A549 (cell line): Measurements from ENCODE around the gene RABGAP1L. TPM values are rescaled to one million over a fixed set of nuclear protein-coding genes. Genes with fewer than 3 reads are reported as not detected.

Experiments used
- ATAC-seq, 2 experiments: fragments of 200-7000 bp in 1 of 2; fragments of >200 bp in 1 of 2; cut with Nextera tagmentation in 1 of 2; cut with Tn5 transposase in 1 of 2; 3 replicates each; pipeline versions ENCODE4 v1.8.0 to v1.9.1; 2018 to 2020; ENCODE audit warnings: mild to moderate bottlenecking in 1 of 2, moderate library complexity in 1 of 2
- CTCF ChIA-PET: fragments of 300-600 bp; sonication (Branson Sonifier 250); formaldehyde crosslinking; extraction: SDS; loops from one replicate; lab custom pipeline; 2021; ENCODE audit warnings: antibody characterized with exemption, inconsistent platforms; lab: Yijun Ruan, JAX
- POLR2A ChIA-PET: fragments of 350-600 bp; formaldehyde crosslinking; extraction: SDS; loops from one replicate; lab custom pipeline; 2021; ENCODE audit warnings: antibody characterized with exemption, inconsistent platforms; lab: Yijun Ruan, JAX
- DNase-seq, 2 experiments: peaks; one replicate each; pipeline versions ENCODE4 v3.0.0 to v3.0.0-alpha.2; 2011 to 2016; ENCODE audit warnings: low read depth in 1 of 2, low spot score in 1 of 2
- FAIRE-seq: peaks from 2 replicates; lab custom pipeline; 2011; peaks lifted over from hg19 to GRCh38; lab: Jason Lieb, UNC
- H3K27ac ChIP-seq, 2 experiments: fragments of >200 bp; sonication (Bioruptor Twin); formaldehyde crosslinking; 3 replicates each; pipeline ENCODE4 v1.5.1; 2016 to 2017
- H3K4me1 ChIP-seq: fragments of >200 bp; sonication (Bioruptor Twin); formaldehyde crosslinking; 3 replicates; pipeline ENCODE4 v1.6.1; 2016
- H3K4me2 ChIP-seq: fragments of >200 bp; sonication (Bioruptor Twin); formaldehyde crosslinking; 3 replicates; pipeline ENCODE4 v1.6.1; 2016
- H3K4me3 ChIP-seq: fragments of >200 bp; sonication (Bioruptor Twin); formaldehyde crosslinking; 3 replicates; pipeline ENCODE4 v1.5.1; 2016
- H3K9me3 ChIP-seq: fragments of >200 bp; sonication (Bioruptor Twin); formaldehyde crosslinking; 3 replicates; pipeline ENCODE4 v1.6.1; 2016
- BCL3 ChIP-seq: fragments of >200 bp; sonication (Bioruptor Twin); formaldehyde crosslinking; IDR thresholded peaks from 3 replicates; pipeline ENCODE4 v1.6.1; 2016
- CBX2 ChIP-seq: fragments of 200-600 bp; sonication (generic); IDR thresholded peaks from 2 replicates; pipeline ENCODE4 v1.6.1; 2016; ENCODE audit warnings: low read depth, mild to moderate bottlenecking, borderline replicate concordance
- CEBPB ChIP-seq, 2 experiments: fragments of >200 bp in 1 of 2; sonication (Bioruptor Twin) in 1 of 2; formaldehyde crosslinking in 1 of 2; IDR thresholded peaks; 2 replicates each; pipeline ENCODE4 v1.6.1; 2012 to 2016
- CHD4 ChIP-seq: fragments of 200-600 bp; sonication (generic); IDR thresholded peaks from 2 replicates; pipeline ENCODE4 v1.6.1; 2016; ENCODE audit warnings: antibody characterized with exemption, mild to moderate bottlenecking, borderline replicate concordance
- E2F6 ChIP-seq: IDR thresholded peaks from 2 replicates; pipeline ENCODE4 v1.6.1; 2012; ENCODE audit warnings: low read depth, borderline replicate concordance
- EHMT2 ChIP-seq: fragments of 200-600 bp; sonication (generic); IDR thresholded peaks from 2 replicates; pipeline ENCODE4 v1.6.1; 2016; ENCODE audit warnings: antibody characterized with exemption, low read depth, mild to moderate bottlenecking, moderate library complexity
- ESRRA ChIP-seq: fragments of 150-350 bp; IDR thresholded peaks from 2 replicates; pipeline ENCODE4 v1.6.1; 2014; ENCODE audit warnings: mild to moderate bottlenecking, low read length, borderline replicate concordance
- FOSL2 ChIP-seq, 2 experiments: fragments of 450-650 bp in 1 of 2; fragments of >200 bp in 1 of 2; sonication (Bioruptor Twin) in 1 of 2; formaldehyde crosslinking; IDR thresholded peaks; 2 replicates each; pipeline versions ENCODE4 v1.5.0 to v1.6.1; 2016 to 2020; ENCODE audit warnings: mild to moderate bottlenecking in 1 of 2, moderate library complexity in 1 of 2
- FOXS1 ChIP-seq: fragments of 250-450 bp; sonication (Bioruptor Pico); IDR thresholded peaks from 2 replicates; pipeline ENCODE4 v1.5.0; 2020; ENCODE audit warnings: mild to moderate bottlenecking, moderate library complexity
- HES2 ChIP-seq: fragments of >200 bp; sonication (Bioruptor Twin); formaldehyde crosslinking; IDR thresholded peaks from 2 replicates; pipeline ENCODE4 v1.6.1; 2016
- HMGXB4 ChIP-seq: fragments of 250-450 bp; sonication (Bioruptor Pico); IDR thresholded peaks from 2 replicates; pipeline ENCODE4 v1.5.0; 2021; ENCODE audit warnings: mild to moderate bottlenecking, moderate library complexity, borderline replicate concordance
- HOXB13 ChIP-seq: fragments of 250-450 bp; sonication (Bioruptor Pico); IDR thresholded peaks from 2 replicates; pipeline ENCODE4 v1.5.0; 2020; ENCODE audit warnings: low read depth, mild to moderate bottlenecking, moderate library complexity
- HOXB5 ChIP-seq: fragments of 250-450 bp; sonication (Bioruptor Pico); IDR thresholded peaks from 2 replicates; pipeline ENCODE4 v1.5.0; 2020; ENCODE audit warnings: mild to moderate bottlenecking, moderate library complexity
- JUN ChIP-seq, 2 experiments: fragments of >200 bp; sonication (Bioruptor Twin); formaldehyde crosslinking; IDR thresholded peaks; 2 replicates in 1 of 2; 3 replicates in 1 of 2; pipeline ENCODE4 v1.6.1; 2016 to 2017
- JUNB ChIP-seq: fragments of >200 bp; sonication (Bioruptor Twin); formaldehyde crosslinking; IDR thresholded peaks from 2 replicates; pipeline ENCODE4 v1.6.1; 2016
- MAFK ChIP-seq: fragments of 450-650 bp; IDR thresholded peaks from 2 replicates; pipeline ENCODE4 v1.6.1; 2014; ENCODE audit not compliant: partially characterized antibody
- MAZ ChIP-seq: fragments of 150-350 bp; IDR thresholded peaks from 2 replicates; pipeline ENCODE4 v1.6.1; 2014; ENCODE audit warnings: antibody characterized with exemption, low read depth, low read length, borderline replicate concordance
- MYC ChIP-seq: IDR thresholded peaks from 2 replicates; pipeline ENCODE4 v1.6.1; 2012; ENCODE audit warnings: mild to moderate bottlenecking, inconsistent platforms, low read length, improper control_type of control experiment, borderline replicate concordance
- NFE2L2 ChIP-seq: fragments of 150-350 bp; conservative IDR thresholded peaks from 2 replicates; pipeline ENCODE4 v1.6.1; 2014; ENCODE audit warnings: low read length
- PHF8 ChIP-seq: fragments of 200-600 bp; sonication (generic); IDR thresholded peaks from 2 replicates; pipeline ENCODE4 v1.6.1; 2016; ENCODE audit warnings: low read depth, mild to moderate bottlenecking, antibody characterized with exemption, moderate library complexity, borderline replicate concordance
- RARB ChIP-seq: fragments of 250-450 bp; sonication (Bioruptor Pico); IDR thresholded peaks from 2 replicates; pipeline ENCODE4 v1.8.0; 2021; ENCODE audit warnings: mild to moderate bottlenecking, moderate library complexity
- REST ChIP-seq: fragments of 200-600 bp; sonication (generic); IDR thresholded peaks from 2 replicates; pipeline ENCODE4 v1.6.1; 2016; ENCODE audit warnings: antibody characterized with exemption, mild to moderate bottlenecking, moderate library complexity
- RFX5 ChIP-seq: fragments of 450-650 bp; IDR thresholded peaks from 2 replicates; pipeline ENCODE4 v1.7.1; 2014; ENCODE audit warnings: antibody characterized with exemption, mild to moderate bottlenecking, moderate library complexity
- SMC3 ChIP-seq: fragments of >200 bp; sonication (Bioruptor Twin); formaldehyde crosslinking; IDR thresholded peaks from 3 replicates; pipeline ENCODE4 v1.6.1; 2018; ENCODE audit warnings: inconsistent platforms
- TFCP2L1 ChIP-seq: fragments of 250-450 bp; sonication (Bioruptor Pico); IDR thresholded peaks from 2 replicates; pipeline ENCODE4 v1.5.0; 2021; ENCODE audit warnings: mild to moderate bottlenecking
- ZFP36 ChIP-seq: fragments of 450-650 bp; IDR thresholded peaks from 2 replicates; pipeline ENCODE4 v1.6.1; 2014; ENCODE audit warnings: borderline replicate concordance; ENCODE audit not compliant: partially characterized antibody
- ZNF302 ChIP-seq: fragments of 250-450 bp; sonication (Bioruptor Pico); IDR thresholded peaks from 2 replicates; pipeline ENCODE4 v1.9.0; 2021; ENCODE audit warnings: inconsistent platforms, mild to moderate bottlenecking, moderate library complexity
- WGBS: methylation state at CpG from one replicate; pipeline ENCODE4 v1.1.6; 2017; ENCODE audit errors: missing lambda C conversion rate; 5-methylcytosine and 5-hydroxymethylcytosine counted together
- polyA plus RNA-seq, 4 experiments: library from polyadenylated mRNA; depleted of rRNA in 3 of 4; stranded (reverse); fragments of >200 nt; fragmentation: RNase III in 1 of 4; extraction: RNeasy Plus Mini Kit Qiagen cat#74134 plus additional on column Dnase treatment in 1 of 4; gene quantifications; 2 replicates in 3 of 4; 3 replicates in 1 of 4; pipeline ENCODE4 v1.2.3, GENCODE V29; 2011 to 2017

Gene RABGAP1L
- polyA plus RNA-seq, 2 of the 4 experiments (the other 2 are of a cell fraction), result 8.2 to 18.6 TPM

- ATAC-seq (no peak), DNase-seq (no peak), FAIRE-seq (no peak)
- no peaks in the 10 kb centered on the region for H3K4me1 ChIP-seq
- no peak overlapping the region for H3K4me2 ChIP-seq
- ChIA-PET POLR2A (no interaction called here), CTCF (interaction anchor here (0.6 kb wide), 1 partner anchor 72 kb away, joined by 4 read pairs; no protein-coding TSS in a partner anchor)
- 33% methylated on average over 2 of the region's 2 CpGs for WGBS
- no peak overlapping the region for H3K27ac ChIP-seq
- H3K9me3 ChIP-seq, result no peaks in the 10 kb centered on the region
- no peak for TF ChIP-seq FOXS1 (CRISPR knock-in tag)
- TF ChIP-seq ZFP36, result no peak
- no peak for TF ChIP-seq RFX5
- TF ChIP-seq JUN (IDR thresholded peaks at IDR 0.05), result no peak
- TF ChIP-seq NFE2L2, result no peak
- TF ChIP-seq MYC, result no peak
- TF ChIP-seq BCL3, result no peak
- no peak for TF ChIP-seq CBX2
- TF ChIP-seq HMGXB4, result no peak
- TF ChIP-seq HOXB13, result no peak
- TF ChIP-seq CHD4, result no peak
- TF ChIP-seq HES2, result no peak
- no peak for TF ChIP-seq SMC3
- no peak for TF ChIP-seq CEBPB (IDR thresholded peaks at IDR 0.05)
- no peak for TF ChIP-seq RARB
- TF ChIP-seq TFCP2L1 (CRISPR knock-in tag), result no peak
- no peak for TF ChIP-seq ZNF302 (CRISPR knock-in tag)
- H3K4me3 ChIP-seq, result no peak overlapping the region
Observed at GRCh38 chr1:174671826-174672225, 512.5 kb downstream of the RABGAP1L start.

GRCh38 chr1:174676856-174677255 is 517.5 kb downstream of the RABGAP1L start:
- FAIRE-seq, result no peak
- Histone ChIP-seq H3K4me3 (no peak overlapping the region), H3K27ac (no peak overlapping the region), H3K9me3 (no peaks in the 10 kb centered on the region), H3K4me2 (no peak overlapping the region), H3K4me1 (no peaks in the 10 kb centered on the region)
- DNase-seq, result no peak
- 69% methylated on average over 3 of the region's 3 CpGs for WGBS
- ChIA-PET CTCF (interaction anchor here (1.0 to 1.1 kb wide), 2 partner anchors 8 to 16 kb away, joined by 3 read pairs; no protein-coding TSS in a partner anchor), POLR2A (no interaction called here)
- ATAC-seq, result no peak
- TF ChIP-seq ESRRA, result no peak
- TF ChIP-seq MAFK, result no peak
- no peak for TF ChIP-seq CEBPB (IDR thresholded peaks at IDR 0.05)
- no peak for TF ChIP-seq REST
- no peak for TF ChIP-seq E2F6
- no peak for TF ChIP-seq MAZ
- TF ChIP-seq FOSL2 (IDR thresholded peaks at IDR 0.05), result no peak
- no peak for TF ChIP-seq FOSL2 (CRISPR knock-in tag; IDR thresholded peaks at IDR 0.05)
- no peak for TF ChIP-seq NFE2L2
- TF ChIP-seq EHMT2, result no peak
- TF ChIP-seq PHF8, result no peak
- TF ChIP-seq HOXB5, result no peak
- TF ChIP-seq JUNB, result no peak
